A673 (cell line): ENCODE measurements around the gene HBS1L. TPM values are rescaled to one million over a fixed set of nuclear protein-coding genes. Genes with fewer than 3 reads are reported as not detected.

Experiments used
- BruUV-seq: library from RNA; stranded (reverse); fragments of 400-500 nt; replicated peaks from 2 replicates; lab custom pipeline; 2021; lab: Mats Ljungman, UMichigan
- CTCF ChIA-PET: fragments of 300-600 bp; sonication (Branson Sonifier 250); formaldehyde crosslinking; loops from one replicate; lab custom pipeline; 2022; ENCODE audit warnings: antibody characterized with exemption; lab: Charles Lee
- POLR2A ChIA-PET: fragments of 300-600 bp; sonication (Branson Sonifier 250); formaldehyde crosslinking; loops from one replicate; lab custom pipeline; 2022; ENCODE audit warnings: antibody characterized with exemption; ENCODE audit not compliant: low non-redundant PET; lab: Charles Lee
- DNase-seq: peaks from one replicate; pipeline ENCODE4 v3.0.0-alpha.2; 2015; ENCODE audit warnings: low spot score
- H3K27ac ChIP-seq: fragments of 200-600 bp; sonication (generic); 2 replicates; pipeline ENCODE4 v1.5.1; 2016; ENCODE audit warnings: mixed run types, low read depth, mild to moderate bottlenecking, mixed read lengths, antibody characterized with exemption, low read length; ENCODE audit not compliant: poor library complexity, severe bottlenecking
- H3K27me3 ChIP-seq: fragments of 200-600 bp; sonication (generic); replicated peaks from 2 replicates; pipeline ENCODE4 v1.6.1; 2017; ENCODE audit warnings: mixed run types, low read depth, mild to moderate bottlenecking, mixed read lengths, antibody characterized with exemption, low read length; ENCODE audit not compliant: insufficient read depth, poor library complexity
- H3K36me3 ChIP-seq: fragments of 200-600 bp; sonication (generic); 2 replicates; pipeline ENCODE4 v1.6.1; 2016; ENCODE audit warnings: mixed run types, mild to moderate bottlenecking, mixed read lengths, antibody characterized with exemption, low read length; ENCODE audit not compliant: insufficient read depth, poor library complexity, severe bottlenecking
- H3K4me1 ChIP-seq: fragments of 200-600 bp; sonication (generic); 2 replicates; pipeline ENCODE4 v1.6.1; 2017; ENCODE audit warnings: mixed run types, mild to moderate bottlenecking, mixed read lengths, antibody characterized with exemption, low read length; ENCODE audit not compliant: insufficient read depth, poor library complexity, severe bottlenecking
- H3K4me3 ChIP-seq: fragments of 200-600 bp; sonication (generic); 2 replicates; pipeline ENCODE4 v1.5.1; 2016; ENCODE audit warnings: low read depth, mixed run types, mild to moderate bottlenecking, mixed read lengths, low read length; ENCODE audit not compliant: poor library complexity, severe bottlenecking
- H3K9me3 ChIP-seq: fragments of 200-600 bp; sonication (generic); 2 replicates; pipeline ENCODE4 v1.6.1; 2016; ENCODE audit warnings: mixed run types, low read depth, mild to moderate bottlenecking, mixed read lengths, antibody characterized with exemption, low read length; ENCODE audit not compliant: poor library complexity, severe bottlenecking
- CTCF ChIP-seq: fragments of 300-800, 200-600 bp; sonication (generic); conservative IDR thresholded peaks from 2 replicates; pipeline ENCODE4 v1.5.1; 2017; ENCODE audit warnings: low read depth, mild to moderate bottlenecking, antibody characterized with exemption, low read length, moderate library complexity, mixed read lengths
- EZH2 ChIP-seq: fragments of 200-600 bp; sonication (generic); IDR thresholded peaks from 2 replicates; pipeline ENCODE4 v1.6.1; 2017; ENCODE audit warnings: borderline replicate concordance, low read depth, mild to moderate bottlenecking, mixed read lengths, antibody characterized with exemption, low read length; ENCODE audit not compliant: poor library complexity, severe bottlenecking
- intact Hi-C: fragments of 100-400 bp; cut with micrococcal nuclease; formaldehyde crosslinking; loops from one replicate; pipeline ENCODE4 v1.10.0; 2022; ENCODE audit not compliant: unreplicated experiment
- total RNA-seq: library from RNA; stranded (reverse); gene quantifications from 2 replicates; pipeline ENCODE4 v1.2.3, GENCODE V29; 2021

The HBS1L gene
- total RNA-seq, 1 experiment from 2014 or later = 106 TPM

GRCh38 chr6:135014353-135014832 lies 40.2 kb downstream of the HBS1L start:
- no peak overlapping the region for H3K4me3 ChIP-seq
- POLR2A ChIA-PET = no interaction called here
- no peak for TF ChIP-seq CTCF
- no peak for TF ChIP-seq EZH2
- no peaks in the 10 kb centered on the region for H3K27me3 ChIP-seq
- no peaks in the 10 kb centered on the region for H3K9me3 ChIP-seq
- no peak for DNase-seq
- intact Hi-C loops = no loop called here
- CTCF ChIA-PET = no interaction called here
- no peaks in the 10 kb centered on the region for H3K4me1 ChIP-seq
- no peaks in the 10 kb centered on the region for H3K36me3 ChIP-seq
- H3K27ac ChIP-seq = no peak overlapping the region
- BruUV-seq = no TSS peak

- POLR2A ChIA-PET = no interaction called here
- no peaks in the 10 kb centered on the region for H3K9me3 ChIP-seq
- no peak overlapping the region for H3K27ac ChIP-seq
- H3K4me1 ChIP-seq = no peaks in the 10 kb centered on the region
- CTCF ChIA-PET = no interaction called here
- BruUV-seq = no TSS peak
- DNase-seq = no peak
- TF ChIP-seq CTCF (no peak), EZH2 (no peak)
- no peaks in the 10 kb centered on the region for H3K36me3 ChIP-seq
- no peak overlapping the region for H3K4me3 ChIP-seq
- intact Hi-C loops = no loop called here
- no peaks in the 10 kb centered on the region for H3K27me3 ChIP-seq
Measured at GRCh38 chr6:135013211-135013610, 41.4 kb downstream of the HBS1L start.

- H3K27me3 ChIP-seq = no peaks in the 10 kb centered on the region
- H3K4me3 ChIP-seq = no peak overlapping the region
- BruUV-seq = no TSS peak
- no peaks in the 10 kb centered on the region for H3K9me3 ChIP-seq
- CTCF ChIA-PET = no interaction called here
- H3K27ac ChIP-seq = no peak overlapping the region
- no peak for DNase-seq
- H3K36me3 ChIP-seq = no peaks in the 10 kb centered on the region
- no peaks in the 10 kb centered on the region for H3K4me1 ChIP-seq
- intact Hi-C loops = no loop called here
- POLR2A ChIA-PET = no interaction called here
- TF ChIP-seq CTCF = no peak
- TF ChIP-seq EZH2 = no peak
Measured at GRCh38 chr6:135012764-135013163, 41.9 kb downstream of the HBS1L start.
